H1 (cell line): ENCODE measurements around the gene RGS7BP. TPM values are rescaled to one million over a fixed set of nuclear protein-coding genes. Genes with fewer than 3 reads are reported as not detected.

Experiments
- CTCF ChIA-PET: fragments of 300-600 bp; sonication (Branson Sonifier 250); formaldehyde crosslinking; loops from one replicate; lab custom pipeline; 2021; ENCODE audit not compliant: partially characterized antibody; lab: Charles Lee
- POLR2A ChIA-PET: fragments of 300-600 bp; sonication (Branson Sonifier 250); formaldehyde crosslinking; loops from one replicate; lab custom pipeline; 2021; ENCODE audit warnings: inconsistent platforms; ENCODE audit not compliant: partially characterized antibody; lab: Charles Lee
- DNase-seq, 2 experiments: peaks; one replicate each; pipeline versions ENCODE4 v3.0.0 to v3.0.0-alpha.2; 2010 to 2022; ENCODE audit warnings: low spot score in 2 of 2, low read depth in 1 of 2, mixed read lengths in 1 of 2
- FAIRE-seq: peaks from 2 replicates; lab custom pipeline; 2011; peaks lifted over from hg19 to GRCh38; lab: Jason Lieb, UNC
- H2AFZ ChIP-seq: 2 replicates; pipeline ENCODE4 v1.8.1; 2012; ENCODE audit warnings: low read length, inconsistent platforms
- H2AK5ac ChIP-seq: 2 replicates; pipeline ENCODE4 v1.6.1; 2013; ENCODE audit warnings: low read depth, low read length
- H2BK120ac ChIP-seq: replicated peaks from 2 replicates; pipeline ENCODE3; 2013; ENCODE audit warnings: low read depth, low read length, inconsistent platforms
- H2BK12ac ChIP-seq: 2 replicates; pipeline ENCODE4 v1.6.1; 2013; ENCODE audit warnings: low read depth, low read length
- H2BK15ac ChIP-seq: 2 replicates; pipeline ENCODE4 v1.6.1; 2013; ENCODE audit warnings: low read length
- H2BK20ac ChIP-seq: 2 replicates; pipeline ENCODE4 v1.6.1; 2013; ENCODE audit warnings: low read length
- H2BK5ac ChIP-seq: 2 replicates; pipeline ENCODE4 v1.6.1; 2013; ENCODE audit warnings: low read depth, low read length
- H3K14ac ChIP-seq: 2 replicates; pipeline ENCODE4 v1.6.1; 2013; ENCODE audit warnings: inconsistent platforms; ENCODE audit not compliant: insufficient read length
- H3K18ac ChIP-seq: 2 replicates; pipeline ENCODE4 v1.6.1; 2013; ENCODE audit warnings: low read length; ENCODE audit errors: extremely low read depth
- H3K23ac ChIP-seq: 2 replicates; pipeline ENCODE4 v1.6.1; 2013; ENCODE audit warnings: inconsistent platforms; ENCODE audit not compliant: insufficient read length
- H3K23me2 ChIP-seq: 2 replicates; pipeline ENCODE4 v1.6.1; 2013; ENCODE audit warnings: low read depth, low read length
- H3K27ac ChIP-seq: 2 replicates; pipeline ENCODE4 v1.6.1; 2011; ENCODE audit warnings: low read depth, low read length, inconsistent platforms
- H3K27me3 ChIP-seq, 4 experiments: replicated peaks in 1 of 4; 1 replicate in 1 of 4; 2 replicates in 3 of 4; pipeline versions ENCODE4 v1.6.1 to v1.8.1; 2011 to 2013; ENCODE audit warnings: low read length in 3 of 4, mild to moderate bottlenecking in 3 of 4, inconsistent platforms in 2 of 4, mixed read lengths in 2 of 4, moderate library complexity in 1 of 4; ENCODE audit not compliant: control insufficient read depth in 3 of 4, insufficient read depth in 3 of 4; ENCODE audit errors: extremely low read depth in 1 of 4
- H3K36me3 ChIP-seq, 4 experiments: 2 replicates each; pipeline versions ENCODE4 v1.6.1 to v1.8.1; 2011 to 2013; ENCODE audit warnings: mild to moderate bottlenecking in 4 of 4, low read length in 3 of 4, moderate library complexity in 2 of 4, control low read depth in 1 of 4, inconsistent platforms in 1 of 4; ENCODE audit not compliant: insufficient read depth in 4 of 4, control insufficient read depth in 2 of 4
- H3K4ac ChIP-seq: replicated peaks from 2 replicates; pipeline ENCODE3; 2013; ENCODE audit warnings: low read length, low read depth, mixed read lengths, inconsistent platforms; ENCODE audit not compliant: insufficient read length
- H3K4me1 ChIP-seq, 4 experiments: replicated peaks in 1 of 4; 1 replicate in 1 of 4; 2 replicates in 3 of 4; pipeline versions ENCODE4 v1.6.1 to v1.8.1; 2011 to 2013; ENCODE audit warnings: low read length in 3 of 4, inconsistent platforms in 2 of 4, mixed read lengths in 1 of 4; ENCODE audit not compliant: insufficient read depth in 4 of 4, control insufficient read depth in 3 of 4
- H3K4me2 ChIP-seq, 2 experiments: 2 replicates each; pipeline versions ENCODE4 v1.6.1 to v1.8.1; 2011 to 2013; ENCODE audit warnings: low read depth in 2 of 2, low read length in 2 of 2, control low read depth in 1 of 2, inconsistent platforms in 1 of 2, mild to moderate bottlenecking in 1 of 2; ENCODE audit not compliant: insufficient read depth in 1 of 2
- H3K4me3 ChIP-seq, 4 experiments: fragments of 200-600, 300-600 bp in 1 of 4; sonication (generic), shearing (Covaris generic), sonication (Bioruptor Twin) in 1 of 4; 2 replicates each; pipeline versions ENCODE4 v1.5.1 to v1.8.1; 2011 to 2016; ENCODE audit warnings: low read length in 4 of 4, low read depth in 3 of 4, control low read depth in 2 of 4, inconsistent platforms in 2 of 4, mild to moderate bottlenecking in 2 of 4, mixed read lengths in 1 of 4, moderate library complexity in 1 of 4; ENCODE audit not compliant: insufficient read depth in 2 of 4; ENCODE audit errors: extremely low read depth in 1 of 4
- H3K56ac ChIP-seq: replicated peaks from 2 replicates; pipeline ENCODE3; 2013; ENCODE audit warnings: low read depth, mild to moderate bottlenecking, mixed read lengths, low read length, inconsistent platforms; ENCODE audit not compliant: insufficient read length
- H3K79me1 ChIP-seq: 2 replicates; pipeline ENCODE4 v1.6.1; 2013; ENCODE audit warnings: low read depth, low read length, control low read depth
- H3K79me2 ChIP-seq, 2 experiments: 2 replicates each; pipeline versions ENCODE4 v1.6.1 to v1.8.1; 2012 to 2013; ENCODE audit warnings: low read length in 2 of 2, mild to moderate bottlenecking in 2 of 2, inconsistent platforms in 1 of 2; ENCODE audit not compliant: insufficient read depth in 2 of 2, control insufficient read depth in 1 of 2
- H3K9ac ChIP-seq, 4 experiments: replicated peaks in 1 of 4; 1 replicate in 1 of 4; 2 replicates in 3 of 4; pipeline versions ENCODE4 v1.6.1 to v1.8.1; 2011 to 2013; ENCODE audit warnings: low read depth in 3 of 4, low read length in 3 of 4, control low read depth in 2 of 4, mild to moderate bottlenecking in 2 of 4, moderate library complexity in 2 of 4, inconsistent platforms in 1 of 4; ENCODE audit errors: extremely low read depth in 1 of 4
- H3K9me3 ChIP-seq, 2 experiments: 2 replicates each; pipeline versions ENCODE4 v1.6.1 to v1.8.1; 2012 to 2013; ENCODE audit warnings: mild to moderate bottlenecking in 2 of 2, moderate library complexity in 2 of 2, control low read depth in 1 of 2, inconsistent platforms in 1 of 2, low read depth in 1 of 2, low read length in 1 of 2, mixed read lengths in 1 of 2; ENCODE audit not compliant: insufficient read depth in 2 of 2
- H4K20me1 ChIP-seq, 2 experiments: replicated peaks in 1 of 2; 2 replicates each; pipeline versions ENCODE3 to v1.8.1; 2011 to 2013; ENCODE audit warnings: inconsistent platforms in 2 of 2, low read length in 2 of 2, mild to moderate bottlenecking in 1 of 2; ENCODE audit not compliant: insufficient read depth in 2 of 2, control insufficient read depth in 1 of 2
- H4K5ac ChIP-seq: 2 replicates; pipeline ENCODE4 v1.6.1; 2013; ENCODE audit warnings: low read length, low read depth, mixed read lengths, inconsistent platforms; ENCODE audit not compliant: insufficient read length
- H4K8ac ChIP-seq: 2 replicates; pipeline ENCODE4 v1.8.0; 2013; ENCODE audit warnings: mild to moderate bottlenecking, moderate library complexity, low read length, inconsistent platforms; ENCODE audit not compliant: insufficient read depth; ENCODE audit errors: extremely low read depth
- H4K91ac ChIP-seq: replicated peaks from 2 replicates; pipeline ENCODE3; 2013; ENCODE audit warnings: low read length, mixed read lengths, inconsistent platforms; ENCODE audit not compliant: insufficient read length
- ATF3 ChIP-seq: IDR thresholded peaks from 2 replicates; pipeline ENCODE4 v1.6.1; 2011; ENCODE audit warnings: low read depth, mild to moderate bottlenecking, low read length; ENCODE audit not compliant: insufficient read depth
- CBX5 ChIP-seq: fragments of 300-800, 300-1000 bp; sonication (generic); IDR thresholded peaks from 2 replicates; pipeline ENCODE4 v1.7.1; 2016; ENCODE audit warnings: antibody characterized with exemption, low read length, low read depth
- WGBS, 2 experiments: shearing (Covaris generic) in 1 of 2; methylation state at CpG; one replicate each; pipeline versions ENCODE4 v1.1.6 to v1.1.7; 2013 to 2015; ENCODE audit warnings: low lambda C conversion rate in 2 of 2, mixed read lengths in 2 of 2, inconsistent platforms in 1 of 2, low coverage in 1 of 2, missing lambda C conversion rate in 1 of 2; ENCODE audit not compliant: insufficient replicate concordance in 2 of 2, insufficient coverage in 1 of 2, insufficient read length in 1 of 2; ENCODE audit errors: extremely low coverage in 1 of 2, missing lambda C conversion rate in 1 of 2; 5-methylcytosine and 5-hydroxymethylcytosine counted together
- polyA plus RNA-seq, 7 experiments: library from polyadenylated mRNA; depleted of rRNA in 3 of 7; stranded (reverse) in 5 of 7; unstranded in 2 of 7; fragments of >200 nt in 5 of 7; fragments of 200-250 nt in 2 of 7; gene quantifications; 1 replicate in 5 of 7; 2 replicates in 1 of 7; 4 replicates in 1 of 7; pipeline versions ENCODE4 v1.2.1 to v1.2.3, GENCODE V29; 2011 to 2013; ENCODE audit warnings: missing spikeins in 2 of 7, mixed read lengths in 2 of 7
- total RNA-seq: library from RNA; stranded (reverse); fragmentation: NEBNext Ultra II Directional; extraction: Animal tissue kit (Norgen Biotek cat#: 25700); gene quantifications from 2 replicates; pipeline ENCODE4 v1.2.1, GENCODE V29; 2021

RGS7BP gene
- total and polyA plus RNA-seq, 2 of the 8 experiments (the other 6 are each of a cell fraction or from before 2014, with no cell fraction given), result 0.65 to 2.3 TPM

GRCh38 chr5:64575561-64575960, 69.7 kb downstream of the RGS7BP start:
- H3K4me2 ChIP-seq, result no peak overlapping the region
- H4K91ac ChIP-seq, result no peak overlapping the region
- H3K4me1 ChIP-seq, result no peaks in the 10 kb centered on the region
- no peaks in the 10 kb centered on the region for H3K36me3 ChIP-seq
- no peak for FAIRE-seq
- POLR2A ChIA-PET, result no interaction called here
- no peaks in the 10 kb centered on the region for H3K79me2 ChIP-seq
- peaks cover 2% of the 10 kb centered on the region; the same call in 1 of the 2 replicates for H3K23me2 ChIP-seq
- no peak overlapping the region for H4K8ac ChIP-seq
- CTCF ChIA-PET, result interaction anchor here (1.1 to 3.4 kb wide), 4 partner anchors 8 to 346 kb away, joined by 3 to 17 read pairs (median 3); no protein-coding TSS in a partner anchor
- H3K23ac ChIP-seq, result no peak overlapping the region
- no peak overlapping the region for H3K4me3 ChIP-seq
- no peak overlapping the region for H2AK5ac ChIP-seq
- no peak overlapping the region for H2AFZ ChIP-seq
- H2BK15ac ChIP-seq, result no peak overlapping the region
- H2BK120ac ChIP-seq, result no peak overlapping the region
- H3K9me3 ChIP-seq, result no peaks in the 10 kb centered on the region
- no peaks in the 10 kb centered on the region for H3K27me3 ChIP-seq
- no peak overlapping the region for H2BK12ac ChIP-seq
- H3K79me1 ChIP-seq, result no peaks in the 10 kb centered on the region
- H3K56ac ChIP-seq, result no peak overlapping the region
- no peaks in the 10 kb centered on the region for H4K20me1 ChIP-seq
- no peak overlapping the region for H3K27ac ChIP-seq
- H2BK5ac ChIP-seq, result no peak overlapping the region
- H4K5ac ChIP-seq, result no peak overlapping the region
- WGBS, 2 experiments, result 91% methylated on average over 5 of the region's 5 CpGs; no CpG with 5 or more reads in 1 of the 2 experiments
- no peak overlapping the region for H3K14ac ChIP-seq
- H3K18ac ChIP-seq, result no peak overlapping the region
- DNase-seq, result no peak
- no peak overlapping the region for H3K9ac ChIP-seq
- H2BK20ac ChIP-seq, result no peak overlapping the region
- no peak overlapping the region for H3K4ac ChIP-seq
- no peak for TF ChIP-seq ATF3
- TF ChIP-seq CBX5, result no peak
